ENCODE data around the gene LDAH. TPM values are rescaled to one million over a fixed set of nuclear protein-coding genes. Genes with fewer than 3 reads are reported as not detected.

LDAH gene
- total RNA-seq, result 15.7 and 20.3 TPM in 2 replicates

GRCh38 chr2:20822535-20823490 lies at the start of gene LDAH:
TSS of gene LDAH (minus strand) at chr2:20823101. CDS start at chr2:20801463, 21,638 bp downstream.

GRCh38 chr2:20666304-20667150 lies 156.4 kb downstream of the LDAH start, which contains the start of gene GDF7:
TSS of gene GDF7 (plus strand) at chr2:20667144. CDS start at chr2:20667240, 96 bp downstream.

GRCh38 chr2:20650877-20651730 lies 171.8 kb downstream of the LDAH start, which contains the start of gene HS1BP3:
TSS of gene HS1BP3 (minus strand) at chr2:20651098. CDS start at chr2:20651063, 35 bp downstream.

Other genes starting within 250 kb of the LDAH start
- 12.8 and 29.0 TPM in 2 replicates for gene HS1BP3, start 172.0 kb downstream of the LDAH start, total RNA-seq
- gene GDF7, start 156.0 kb downstream of the LDAH start, total RNA-seq, result under 0.01 and 0.28 TPM in 2 replicates
- under 0.01 TPM in 1 of 2 replicates, not detected in the other for gene APOB, start 221.0 kb upstream of the LDAH start, total RNA-seq

All from regular cardiac myocyte (primary cell).